Measurements from ENCODE around the gene GNG7. TPM values are rescaled to one million over a fixed set of nuclear protein-coding genes. Genes with fewer than 3 reads are reported as not detected.

GNG7 gene
- total RNA-seq, 2 donors from 2014 or later, result 5.7 to 12.9 TPM

GRCh38 chr19:2615782-2616181 is 86.7 kb downstream of the GNG7 start:
- H3K27ac ChIP-seq, result no peak overlapping the region

GRCh38 chr19:2613507-2614295 is 88.8 kb downstream of the GNG7 start:
- Histone ChIP-seq H3K9me3 (no peaks in the 10 kb centered on the region), H3K4me1 (peaks cover 17% of the 10 kb centered on the region), H3K27me3 (no peaks in the 10 kb centered on the region), H3K4me3 (no peak overlapping the region), H3K36me3 (replicated peaks in 1 of 2; ENCODE audit: insufficient read depth in 1 of 2, low read depth in 2 of 2) (no peaks in the 10 kb centered on the region), H3K27ac (no peak overlapping the region)
- TF ChIP-seq CTCF (IDR thresholded peaks at IDR 0.05), result peak; percentile 40 to 83 (median 65)
- no peak for TF ChIP-seq POLR2A (IDR thresholded peaks at IDR 0.05)
- 23 to 44% methylated on average over 6 to 28 of the region's 28 CpGs for WGBS, 2 donors
- DNase-seq (peak in 2 of 4 donors; percentile 44), ATAC-seq (no peak)
- intact Hi-C loops (cut with DNase I), result loop anchor here (5.0 kb wide), 1 partner anchor 141 kb away; no protein-coding TSS in a partner anchor

More at GRCh38 chr19:2615782-2616181, 86.7 kb downstream of the GNG7 start:
- Histone ChIP-seq H3K27me3 (no peaks in the 10 kb centered on the region), H3K36me3 (replicated peaks in 1 of 2; ENCODE audit: insufficient read depth in 1 of 2, low read depth in 2 of 2) (no peaks in the 10 kb centered on the region), H3K9me3 (no peaks in the 10 kb centered on the region), H3K4me1 (peaks cover 18% of the 10 kb centered on the region), H3K4me3 (no peak overlapping the region)
- TF ChIP-seq CTCF (IDR thresholded peaks at IDR 0.05), result no peak
- TF ChIP-seq POLR2A (IDR thresholded peaks at IDR 0.05), result no peak
- DNase-seq, result no peak
- intact Hi-C loops (cut with DNase I), result no loop called here
- 81 to 95% methylated on average over 4 to 6 of the region's 6 CpGs for WGBS, 2 donors
- no peak for ATAC-seq

- Histone ChIP-seq H3K4me3 (no peak overlapping the region), H3K27me3 (no peaks in the 10 kb centered on the region), H3K9me3 (no peaks in the 10 kb centered on the region), H3K27ac (no peak overlapping the region), H3K36me3 (replicated peaks in 1 of 2; ENCODE audit: insufficient read depth in 1 of 2, low read depth in 2 of 2) (no peaks in the 10 kb centered on the region), H3K4me1 (peaks cover 17% of the 10 kb centered on the region)
- DNase-seq (peak in 1 of 4 donors; percentile 1), ATAC-seq (no peak)
- intact Hi-C loops (cut with DNase I), result loop anchor here (5.0 kb wide), 1 partner anchor 140 kb away; no protein-coding TSS in a partner anchor
- TF ChIP-seq CTCF (IDR thresholded peaks at IDR 0.05), result no peak
- no peak for TF ChIP-seq POLR2A (IDR thresholded peaks at IDR 0.05)
- 86% methylated on average over 18 of the region's 18 CpGs for WGBS, 2 donors
Observed at GRCh38 chr19:2612619-2613249, 89.8 kb downstream of the GNG7 start.

- ATAC-seq, result no peak
- Histone ChIP-seq H3K36me3 (replicated peaks in 1 of 2; ENCODE audit: insufficient read depth in 1 of 2, low read depth in 2 of 2) (no peaks in the 10 kb centered on the region), H3K4me3 (no peak overlapping the region), H3K4me1 (peaks cover 17% of the 10 kb centered on the region), H3K27ac (peak overlapping the region; percentile 95 to 99 (median 96)), H3K27me3 (no peaks in the 10 kb centered on the region), H3K9me3 (no peaks in the 10 kb centered on the region)
- TF ChIP-seq CTCF (IDR thresholded peaks at IDR 0.05) (peak in 1 of 7 experiments; percentile 7), POLR2A (IDR thresholded peaks at IDR 0.05) (no peak)
- intact Hi-C loops (cut with DNase I), result loop anchor here (5.0 kb wide), 1 partner anchor 139 kb away; no protein-coding TSS in a partner anchor
- 64 to 65% methylated on average over 32 to 34 of the region's 34 CpGs for WGBS, 2 donors
- peak in 2 of 4 donors; percentile 4 to 20 for DNase-seq
Observed at GRCh38 chr19:2611483-2612464, 90.7 kb downstream of the GNG7 start.
